Mucosa of stomach (tissue), 1 donor: ENCODE measurements around the gene TC2N.
A peak's percentile ranks its signal among the peaks of the same experiment; 100 is the strongest.
"Not testable (repeated sequence)": the region's sequence is repeated elsewhere in the genome, so short reads cannot be mapped to it uniquely, and the experiment has no call there.

Experiments
- H3K27me3 ChIP-seq: one replicate; pipeline ENCODE4 v1.7.0; 2013; ENCODE audit warnings: mild to moderate bottlenecking, low read length; ENCODE audit not compliant: control insufficient read depth, insufficient read depth
- H3K36me3 ChIP-seq: one replicate; pipeline ENCODE4 v1.7.0; 2013; ENCODE audit warnings: low read length; ENCODE audit not compliant: control insufficient read depth, insufficient read depth
- H3K4me1 ChIP-seq: one replicate; pipeline ENCODE4 v1.7.0; 2013; ENCODE audit warnings: mild to moderate bottlenecking, low read length; ENCODE audit not compliant: control insufficient read depth, insufficient read depth
- H3K4me3 ChIP-seq: one replicate; pipeline ENCODE4 v1.7.0; 2013; ENCODE audit warnings: low read length
- H3K9ac ChIP-seq: one replicate; pipeline ENCODE4 v1.7.0; 2013; ENCODE audit warnings: mild to moderate bottlenecking, low read length, moderate library complexity
- H3K9me3 ChIP-seq: one replicate; pipeline ENCODE4 v1.7.0; 2013; ENCODE audit warnings: mild to moderate bottlenecking, low read length, moderate library complexity; ENCODE audit not compliant: control insufficient read depth
- donor health status: Pancreatic carcinoma.

Gene TC2N

GRCh38 chr14:91873471-91874415 is 6.4 kb upstream of the TC2N start:
- no peaks in the 10 kb centered on the region for H3K27me3 ChIP-seq
- H3K9me3 ChIP-seq, result no peaks in the 10 kb centered on the region
- H3K9ac ChIP-seq, result no peak overlapping the region
- H3K4me3 ChIP-seq, result no peak overlapping the region
- H3K4me1 ChIP-seq, result peaks cover 65% of the 10 kb centered on the region
- no peaks in the 10 kb centered on the region for H3K36me3 ChIP-seq

- no peaks in the 10 kb centered on the region for H3K36me3 ChIP-seq
- H3K9me3 ChIP-seq, result no peaks in the 10 kb centered on the region
- no peak overlapping the region for H3K4me3 ChIP-seq
- peaks cover 65% of the 10 kb centered on the region for H3K4me1 ChIP-seq
- H3K27me3 ChIP-seq, result no peaks in the 10 kb centered on the region
- H3K9ac ChIP-seq, result no peak overlapping the region
Observed at GRCh38 chr14:91872517-91873470, 5.5 kb upstream of the TC2N start.

- H3K4me3 ChIP-seq, result no peak overlapping the region
- H3K4me1 ChIP-seq, result peaks cover 65% of the 10 kb centered on the region
- no peaks in the 10 kb centered on the region for H3K9me3 ChIP-seq
- H3K27me3 ChIP-seq, result no peaks in the 10 kb centered on the region
- no peak overlapping the region for H3K9ac ChIP-seq
- no peaks in the 10 kb centered on the region for H3K36me3 ChIP-seq
Observed at GRCh38 chr14:91872011-91872501, 4.7 kb upstream of the TC2N start.

- not testable (repeated sequence) for H3K36me3 ChIP-seq
Observed at GRCh38 chr14:91871401-91871800, 4.1 kb upstream of the TC2N start.

GRCh38 chr14:91870890-91871289 is 3.6 kb upstream of the TC2N start:
- no peaks in the 10 kb centered on the region for H3K9me3 ChIP-seq
- peaks cover 60% of the 10 kb centered on the region for H3K4me1 ChIP-seq
- H3K36me3 ChIP-seq, result no peaks in the 10 kb centered on the region
- no peak overlapping the region for H3K9ac ChIP-seq
- no peaks in the 10 kb centered on the region for H3K27me3 ChIP-seq
- no peak overlapping the region for H3K4me3 ChIP-seq

More at GRCh38 chr14:91871401-91871800, 4.1 kb upstream of the TC2N start:
- H3K27me3 ChIP-seq, H3K9me3 ChIP-seq, H3K4me3 ChIP-seq, H3K9ac ChIP-seq: not testable (repeated sequence)
- H3K4me1 ChIP-seq, result peaks cover 65% of the 10 kb centered on the region

- Histone ChIP-seq H3K9ac (peak overlapping the region; percentile 30), H3K9me3 (no peaks in the 10 kb centered on the region), H3K27me3 (no peaks in the 10 kb centered on the region), H3K36me3 (no peaks in the 10 kb centered on the region), H3K4me1 (peaks cover 52% of the 10 kb centered on the region), H3K4me3 (no peak overlapping the region)
Observed at GRCh38 chr14:91870001-91870400, 2.7 kb upstream of the TC2N start.

GRCh38 chr14:91869556-91869955 is 2.2 kb upstream of the TC2N start:
- no peaks in the 10 kb centered on the region for H3K27me3 ChIP-seq
- peaks cover 48% of the 10 kb centered on the region for H3K4me1 ChIP-seq
- no peaks in the 10 kb centered on the region for H3K36me3 ChIP-seq
- no peak overlapping the region for H3K4me3 ChIP-seq
- H3K9me3 ChIP-seq, result no peaks in the 10 kb centered on the region
- H3K9ac ChIP-seq, result peak overlapping the region; percentile 19

GRCh38 chr14:91866511-91867295 is 633 bp downstream of the TC2N start:
- Histone ChIP-seq H3K4me3 (no peak overlapping the region), H3K4me1 (peaks cover 20% of the 10 kb centered on the region), H3K36me3 (no peaks in the 10 kb centered on the region), H3K9me3 (no peaks in the 10 kb centered on the region), H3K27me3 (no peaks in the 10 kb centered on the region), H3K9ac (no peak overlapping the region)

- no peak overlapping the region for H3K4me3 ChIP-seq
Observed at GRCh38 chr14:91866061-91866460, 1.3 kb downstream of the TC2N start.

GRCh38 chr14:91862417-91862816 is 4.9 kb downstream of the TC2N start:
- H3K9ac ChIP-seq, result no peak overlapping the region
- no peaks in the 10 kb centered on the region for H3K9me3 ChIP-seq
- no peaks in the 10 kb centered on the region for H3K36me3 ChIP-seq
- no peaks in the 10 kb centered on the region for H3K27me3 ChIP-seq
- no peak overlapping the region for H3K4me3 ChIP-seq
- peaks cover 9% of the 10 kb centered on the region for H3K4me1 ChIP-seq

More at GRCh38 chr14:91866061-91866460, 1.3 kb downstream of the TC2N start:
- Histone ChIP-seq H3K36me3 (no peaks in the 10 kb centered on the region), H3K4me1 (peaks cover 14% of the 10 kb centered on the region), H3K27me3 (no peaks in the 10 kb centered on the region), H3K9me3 (no peaks in the 10 kb centered on the region), H3K9ac (no peak overlapping the region)

- Histone ChIP-seq H3K9me3 (no peaks in the 10 kb centered on the region), H3K4me1 (peaks cover 9% of the 10 kb centered on the region), H3K4me3 (no peak overlapping the region), H3K9ac (no peak overlapping the region), H3K36me3 (no peaks in the 10 kb centered on the region), H3K27me3 (no peaks in the 10 kb centered on the region)
Observed at GRCh38 chr14:91861091-91861490, 6.2 kb downstream of the TC2N start.
